IPS DF 4.7 (cell line): ENCODE results near the gene AFAP1L2.

Experiments
- DNase-seq: peaks from one replicate; pipeline ENCODE4 v3.0.0-alpha.2; 2013; ENCODE audit warnings: low spot score; ENCODE audit errors: extremely low read depth

The AFAP1L2 gene

GRCh38 chr10:114404171-114405010 is at the start of gene AFAP1L2:
Gene AFAP1L2 (minus strand): TSS chr10:114404502. CDS start chr10:114404455, 47 bp downstream.
- DNase-seq, result no peak

- DNase-seq, result no peak
Observed at GRCh38 chr10:114453576-114453975, 49.3 kb upstream of the AFAP1L2 start.

GRCh38 chr10:114448897-114449296 is 44.6 kb upstream of the AFAP1L2 start:
- no peak for DNase-seq

- DNase-seq, result no peak
Observed at GRCh38 chr10:114445332-114445731, 41.0 kb upstream of the AFAP1L2 start.

GRCh38 chr10:114444819-114445218 is 40.5 kb upstream of the AFAP1L2 start:
- no peak for DNase-seq

- no peak for DNase-seq
Observed at GRCh38 chr10:114442091-114442630, 37.9 kb upstream of the AFAP1L2 start.

- no peak for DNase-seq
Observed at GRCh38 chr10:114441107-114441506, 36.8 kb upstream of the AFAP1L2 start.

GRCh38 chr10:114437473-114438292 is 33.4 kb upstream of the AFAP1L2 start:
- no peak for DNase-seq

GRCh38 chr10:114436941-114437340 is 32.6 kb upstream of the AFAP1L2 start:
- DNase-seq, result no peak

- no peak for DNase-seq
Observed at GRCh38 chr10:114432566-114433093, 28.3 kb upstream of the AFAP1L2 start.

GRCh38 chr10:114431414-114432135 is 27.3 kb upstream of the AFAP1L2 start:
- DNase-seq, result no peak

- DNase-seq, result no peak
Observed at GRCh38 chr10:114430688-114431413, 26.5 kb upstream of the AFAP1L2 start.

- DNase-seq, result no peak
Observed at GRCh38 chr10:114429581-114430335, 25.5 kb upstream of the AFAP1L2 start.

- DNase-seq, result no peak
Observed at GRCh38 chr10:114427124-114427852, 23.0 kb upstream of the AFAP1L2 start.

- DNase-seq, result no peak
Observed at GRCh38 chr10:114426476-114426875, 22.2 kb upstream of the AFAP1L2 start.

- DNase-seq, result no peak
Observed at GRCh38 chr10:114420811-114421485, 16.6 kb upstream of the AFAP1L2 start.

GRCh38 chr10:114418109-114418508 is 13.8 kb upstream of the AFAP1L2 start:
- DNase-seq, result no peak
